Measurements from ENCODE around the gene PTP4A2. TPM values are rescaled to one million over a fixed set of nuclear protein-coding genes. Genes with fewer than 3 reads are reported as not detected.
"Not testable (repeated sequence)": the region's sequence is repeated elsewhere in the genome, so short reads cannot be mapped to it uniquely, and the experiment has no call there.

The PTP4A2 gene
- total RNA-seq, 2 donors from 2014 or later, result 259 to 375 TPM

DNA sequence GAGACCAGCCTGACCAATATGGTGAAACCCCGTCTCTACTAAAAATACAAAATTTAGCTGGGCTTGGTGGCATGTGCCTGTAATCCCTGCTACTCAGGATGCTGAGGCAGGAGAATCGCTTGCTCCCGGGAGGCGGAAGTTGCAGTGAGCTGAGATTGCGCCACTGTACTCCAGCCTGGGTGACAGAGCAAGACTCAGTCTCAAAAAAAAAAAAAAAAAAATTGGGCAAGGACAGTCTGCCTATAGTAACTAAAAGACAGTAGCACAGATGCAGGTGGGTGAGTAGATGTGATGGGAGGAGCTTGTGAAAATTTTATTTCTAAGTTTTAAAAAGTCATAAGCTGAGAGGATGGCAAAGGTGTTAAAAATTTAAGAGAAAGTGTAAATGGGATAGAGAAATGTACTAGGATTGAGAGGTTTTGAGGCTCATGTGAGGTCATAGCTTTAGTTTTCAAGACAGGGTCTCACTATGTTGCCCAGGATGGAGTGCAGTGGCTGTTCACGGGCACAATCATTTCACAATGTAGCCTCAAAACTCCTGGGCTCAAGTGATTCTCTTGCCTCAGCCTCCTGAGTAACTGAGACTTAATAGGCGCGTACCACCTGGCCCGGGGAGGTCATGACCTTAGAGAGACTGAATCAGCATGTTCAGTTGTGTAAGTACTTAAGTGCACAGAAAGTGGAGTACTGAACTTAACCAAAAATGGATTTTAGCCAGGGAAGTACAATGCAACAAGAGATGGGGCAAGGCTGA, 33.7 kb downstream of the PTP4A2 start:
- peak; percentile 87 for DNase-seq (ENCODE audit: low spot score)
- intact Hi-C loops (cut with DNase I), result no loop called here

DNA sequence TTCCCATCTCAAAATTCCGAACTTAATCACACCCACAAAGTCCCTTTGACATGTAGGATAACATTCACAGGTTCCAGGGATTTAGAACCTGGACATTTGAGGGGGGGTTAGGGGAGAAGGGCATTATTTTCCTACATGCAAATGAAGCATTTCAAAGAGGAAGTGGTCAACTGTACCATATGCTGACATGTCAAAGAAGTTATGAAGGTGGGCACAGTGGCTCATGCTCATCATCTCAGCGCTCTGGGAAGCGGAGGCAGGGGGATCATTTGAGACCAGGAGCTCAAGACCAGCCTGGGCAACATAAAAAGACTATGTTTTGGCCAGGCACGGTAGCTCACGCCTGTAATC, 35.7 kb downstream of the PTP4A2 start:
- DNase-seq (ENCODE audit: low spot score), result no peak
- intact Hi-C loops (cut with DNase I), result no loop called here

- DNase-seq (ENCODE audit: low spot score), result no peak
- intact Hi-C loops (cut with DNase I), result no loop called here
Observed at GRCh38 chr1:31901838-31902509, 36.2 kb downstream of the PTP4A2 start.

- intact Hi-C loops (cut with DNase I), result no loop called here
- DNase-seq (ENCODE audit: low spot score), result no peak
Observed at GRCh38 chr1:31900790-31901189, 37.4 kb downstream of the PTP4A2 start.

- DNase-seq (ENCODE audit: low spot score), result no peak
- intact Hi-C loops (cut with DNase I), result no loop called here
Observed at GRCh38 chr1:31897526-31898100, 40.6 kb downstream of the PTP4A2 start.

DNA sequence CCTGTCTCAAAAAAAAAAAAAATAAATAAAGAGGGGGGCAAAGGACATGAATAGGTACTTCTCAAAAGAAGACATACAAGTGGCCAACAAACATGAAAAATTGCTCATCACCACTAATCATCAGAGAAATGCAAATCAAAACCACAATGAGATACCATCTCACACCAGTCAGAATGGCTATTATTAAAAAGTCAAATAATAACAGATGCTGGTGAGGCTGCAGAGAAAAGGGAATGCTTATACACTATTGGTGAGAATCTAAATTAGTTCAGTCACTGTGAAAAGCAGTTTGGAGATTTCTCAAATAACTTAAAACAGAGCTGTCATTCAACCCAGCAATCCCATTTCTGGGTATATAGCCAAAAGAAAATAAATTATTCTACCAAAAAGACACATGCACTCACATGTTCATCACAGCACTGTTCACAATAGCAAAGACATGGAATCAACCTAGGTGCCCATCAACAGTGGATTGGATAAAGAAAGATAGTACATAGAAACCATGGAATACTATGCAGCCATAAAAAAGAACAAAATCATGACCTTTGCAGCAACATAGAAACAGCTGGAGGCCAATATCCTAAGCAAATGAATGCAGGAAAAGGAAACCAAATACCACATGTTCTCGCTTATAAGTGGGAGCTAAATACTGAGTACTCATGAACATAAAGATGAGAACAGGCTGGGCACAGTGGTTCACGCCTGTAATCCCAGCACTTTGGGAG, 42.5 kb downstream of the PTP4A2 start:
- intact Hi-C loops (cut with DNase I); DNase-seq (ENCODE audit: low spot score): not testable (repeated sequence)

DNA sequence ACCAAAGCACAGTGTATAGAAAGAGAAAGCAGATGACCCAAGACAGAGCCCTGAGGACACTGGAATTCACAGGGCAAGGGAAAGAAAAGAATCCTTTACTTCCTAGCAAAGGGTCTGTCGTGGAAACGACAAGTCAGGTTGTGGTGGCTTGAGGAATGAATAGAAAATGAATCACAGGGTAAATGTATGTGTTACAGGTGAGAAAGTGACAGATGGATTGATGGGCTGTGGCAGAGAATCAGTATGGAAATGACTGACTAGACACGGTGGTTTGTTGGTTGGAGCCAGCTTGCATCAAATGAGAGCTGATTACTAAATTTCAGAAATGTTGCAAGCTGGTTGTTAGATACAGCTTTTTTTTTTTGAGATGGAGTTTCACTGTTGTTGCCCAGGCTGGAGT, 46.9 kb downstream of the PTP4A2 start:
- DNase-seq (ENCODE audit: low spot score), result no peak
- intact Hi-C loops (cut with DNase I), result no loop called here

DNA sequence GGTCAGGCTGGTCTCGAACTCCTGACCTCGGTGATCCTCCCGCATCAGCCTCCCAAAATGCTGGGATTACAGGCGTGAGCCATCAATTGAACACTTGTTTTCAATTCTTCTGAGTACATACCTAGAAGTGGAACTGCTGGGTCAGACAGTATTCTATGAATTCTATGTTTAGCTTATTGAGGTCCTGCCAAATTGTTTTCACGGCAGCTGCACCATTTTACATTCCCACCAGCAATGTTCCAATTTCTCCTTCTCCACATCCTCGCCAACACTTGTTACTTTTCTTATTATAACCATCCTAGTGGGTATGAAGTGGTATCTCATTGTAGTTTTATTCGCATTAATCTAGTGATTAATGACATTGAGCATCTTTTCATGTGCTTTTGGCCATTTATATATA, 49.9 kb downstream of the PTP4A2 start:
- DNase-seq (ENCODE audit: low spot score), result no peak
- intact Hi-C loops (cut with DNase I), result loop anchor here in 1 of 2 donors (2.0 kb wide), 1 partner anchor 71 kb away; the partner anchor contains the start of gene SPOCD1

- DNase-seq (ENCODE audit: low spot score), result no peak
Observed at GRCh38 chr1:31886866-31887265, 51.3 kb downstream of the PTP4A2 start.

GRCh38 chr1:31885851-31886250, 52.3 kb downstream of the PTP4A2 start:
- intact Hi-C loops (cut with DNase I), result no loop called here
- DNase-seq (ENCODE audit: low spot score), result no peak

More at GRCh38 chr1:31886866-31887265, 51.3 kb downstream of the PTP4A2 start:
- intact Hi-C loops (cut with DNase I), result no loop called here

DNA sequence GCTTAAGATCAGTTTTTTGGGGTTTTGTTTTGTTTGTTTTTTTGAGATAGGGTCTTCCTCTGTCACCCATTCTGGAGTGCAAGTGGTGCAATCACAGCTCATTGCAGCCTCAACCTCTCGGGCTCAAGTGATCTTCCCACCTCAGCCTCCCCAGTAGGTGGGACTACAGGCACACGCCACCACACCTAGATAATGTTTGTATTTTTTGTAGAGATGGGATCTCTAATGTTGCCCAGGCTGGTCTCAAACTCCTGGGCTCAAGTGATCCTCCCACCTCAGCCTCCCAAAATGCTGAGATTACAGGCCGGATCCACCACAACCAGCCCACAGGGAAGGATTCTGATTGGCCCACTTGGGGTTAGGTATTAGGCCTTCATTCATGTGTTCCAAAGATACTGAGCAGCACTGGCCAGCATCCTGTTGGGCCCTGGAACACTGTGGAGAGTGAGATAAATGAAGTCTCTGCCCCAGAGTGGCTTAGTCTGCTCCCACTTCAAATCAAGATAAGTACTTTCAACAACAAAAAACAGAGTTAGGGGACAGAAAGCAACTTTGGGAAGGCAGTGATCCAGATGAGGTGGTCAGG, 54.7 kb downstream of the PTP4A2 start:
- no peak for DNase-seq (ENCODE audit: low spot score)
- intact Hi-C loops (cut with DNase I), result no loop called here

- intact Hi-C loops (cut with DNase I), result no loop called here
- DNase-seq (ENCODE audit: low spot score), result no peak
Observed at GRCh38 chr1:31881688-31882000, 56.5 kb downstream of the PTP4A2 start.

GRCh38 chr1:31880957-31881687, 57.0 kb downstream of the PTP4A2 start:
- intact Hi-C loops (cut with DNase I), result no loop called here
- no peak for DNase-seq (ENCODE audit: low spot score)

DNA sequence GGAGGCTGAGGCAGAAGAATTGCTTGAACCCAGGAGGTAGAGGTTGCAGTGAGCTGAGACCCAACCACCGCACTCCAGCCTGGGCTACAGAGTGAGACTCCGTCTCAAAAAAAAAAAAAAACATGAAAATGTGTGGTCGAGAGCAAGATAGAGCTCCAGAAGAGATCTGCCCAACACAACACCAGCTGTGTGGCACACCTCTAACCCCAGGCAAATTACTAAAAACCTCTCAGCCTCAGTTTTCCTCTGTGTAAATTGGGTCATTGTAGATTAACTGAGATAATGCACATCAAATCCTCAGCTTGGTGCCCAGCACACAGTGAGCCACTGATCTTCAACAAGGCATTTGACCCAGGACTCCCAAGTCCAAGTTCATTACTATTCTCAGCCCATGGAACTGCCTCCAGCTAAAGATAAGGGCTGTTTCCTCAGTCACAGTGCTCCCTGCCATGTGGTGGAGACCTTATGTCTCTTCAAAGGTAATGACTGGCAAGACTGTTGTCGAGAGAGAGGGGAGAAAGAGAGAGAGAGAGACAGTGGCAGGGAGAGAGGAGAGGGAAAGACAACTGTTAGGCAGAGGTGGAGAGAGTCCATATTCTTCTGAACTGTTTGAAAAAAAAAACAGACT, 58.1 kb downstream of the PTP4A2 start:
- intact Hi-C loops (cut with DNase I), result no loop called here
- no peak for DNase-seq (ENCODE audit: low spot score)

GRCh38 chr1:31878058-31878457, 60.1 kb downstream of the PTP4A2 start:
- intact Hi-C loops (cut with DNase I), result no loop called here
- DNase-seq (ENCODE audit: low spot score), result no peak

GRCh38 chr1:31877544-31877943, 60.6 kb downstream of the PTP4A2 start:
- DNase-seq (ENCODE audit: low spot score), result no peak
- intact Hi-C loops (cut with DNase I), result no loop called here

GRCh38 chr1:31875636-31876236, 62.4 kb downstream of the PTP4A2 start:
- intact Hi-C loops (cut with DNase I), result no loop called here
- no peak for DNase-seq (ENCODE audit: low spot score)

DNA sequence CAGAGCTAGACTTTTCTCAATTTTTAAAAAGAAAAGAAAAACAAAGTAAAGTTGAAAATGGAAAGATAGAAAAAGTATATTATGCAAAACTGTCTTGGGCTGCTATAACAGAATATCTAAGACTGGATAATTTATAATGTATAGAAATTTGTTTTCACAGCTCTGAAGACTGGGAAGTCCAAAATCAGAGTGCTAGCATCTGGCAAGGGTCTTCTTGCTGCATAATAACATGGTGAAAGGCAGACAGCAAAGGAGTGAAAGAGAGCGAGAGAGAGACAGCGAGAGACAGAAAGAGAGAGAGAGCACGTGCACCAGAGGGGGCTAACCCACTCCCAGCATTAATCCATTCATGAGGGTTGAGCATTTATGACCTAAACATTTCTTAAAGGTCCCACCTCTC, 63.2 kb downstream of the PTP4A2 start:
- intact Hi-C loops (cut with DNase I), result no loop called here
- DNase-seq (ENCODE audit: low spot score), result no peak
